Measurements from ENCODE around the gene WDR19. TPM values are rescaled to one million over a fixed set of nuclear protein-coding genes. Genes with fewer than 3 reads are reported as not detected.
"Not testable (repeated sequence)": the region's sequence is repeated elsewhere in the genome, so short reads cannot be mapped to it uniquely, and the experiment has no call there.

Gene WDR19
- total RNA-seq (2014; rRNA removed; shearing (Covaris generic)): 7.1 and 10.8 TPM in 2 replicates

- DNase-seq: peak; percentile 94
- Histone ChIP-seq H3K27me3 (ENCODE audit: control insufficient read depth, insufficient read depth, low read length) (peaks cover 2% of the 10 kb centered on the region; the same call in 1 of the 2 replicates), H3K36me3 (replicated peaks; ENCODE audit: control insufficient read depth, insufficient read depth, low read length) (no peaks in the 10 kb centered on the region), H3K4me3 (ENCODE audit: insufficient read depth, low read depth, low read length) (peak within 1 kb of the TSS; percentile 65)
Observed at GRCh38 chr4:39181905-39182638, at the start of gene WDR19. WDR19 (plus strand) TSS chr4:39182529; CDS start chr4:39182558, 29 bp downstream.

GRCh38 chr4:39133623-39134022 is 48.7 kb upstream of the WDR19 start:
- Histone ChIP-seq H3K36me3 (replicated peaks; ENCODE audit: control insufficient read depth, insufficient read depth, low read length) (no peaks in the 10 kb centered on the region), H3K27me3 (ENCODE audit: control insufficient read depth, insufficient read depth, low read length) (no peaks in the 10 kb centered on the region), H3K4me3 (ENCODE audit: insufficient read depth, low read depth, low read length) (no peak overlapping the region)
- no peak for DNase-seq

GRCh38 chr4:39134683-39135306 is 47.5 kb upstream of the WDR19 start:
- DNase-seq: no peak
- H3K36me3 ChIP-seq (replicated peaks; ENCODE audit: control insufficient read depth, insufficient read depth, low read length): no peaks in the 10 kb centered on the region
- no peaks in the 10 kb centered on the region for H3K27me3 ChIP-seq (ENCODE audit: control insufficient read depth, insufficient read depth, low read length)
- H3K4me3 ChIP-seq (ENCODE audit: insufficient read depth, low read depth, low read length): no peak overlapping the region

- DNase-seq; H3K4me3 ChIP-seq (ENCODE audit: insufficient read depth, low read depth, low read length); H3K36me3 ChIP-seq (replicated peaks; ENCODE audit: control insufficient read depth, insufficient read depth, low read length); H3K27me3 ChIP-seq (ENCODE audit: control insufficient read depth, insufficient read depth, low read length): not testable (repeated sequence)
Observed at GRCh38 chr4:39138227-39138626, 44.1 kb upstream of the WDR19 start.

- Histone ChIP-seq H3K27me3 (ENCODE audit: control insufficient read depth, insufficient read depth, low read length) (no peaks in the 10 kb centered on the region), H3K4me3 (ENCODE audit: insufficient read depth, low read depth, low read length) (no peak overlapping the region), H3K36me3 (replicated peaks; ENCODE audit: control insufficient read depth, insufficient read depth, low read length) (no peaks in the 10 kb centered on the region; the same call in 1 of the 2 replicates)
- no peak for DNase-seq
Observed at GRCh38 chr4:39146211-39146610, 36.1 kb upstream of the WDR19 start.

GRCh38 chr4:39154009-39154408 is 28.3 kb upstream of the WDR19 start:
- no peak for DNase-seq
- no peaks in the 10 kb centered on the region for H3K27me3 ChIP-seq (ENCODE audit: control insufficient read depth, insufficient read depth, low read length)
- H3K4me3 ChIP-seq (ENCODE audit: insufficient read depth, low read depth, low read length): no peak overlapping the region
- no peaks in the 10 kb centered on the region for H3K36me3 ChIP-seq (replicated peaks; ENCODE audit: control insufficient read depth, insufficient read depth, low read length)

GRCh38 chr4:39157520-39157919 is 24.8 kb upstream of the WDR19 start:
- DNase-seq: no peak
- H3K4me3 ChIP-seq (ENCODE audit: insufficient read depth, low read depth, low read length): no peak overlapping the region
- no peaks in the 10 kb centered on the region for H3K27me3 ChIP-seq (ENCODE audit: control insufficient read depth, insufficient read depth, low read length)
- H3K36me3 ChIP-seq (replicated peaks; ENCODE audit: control insufficient read depth, insufficient read depth, low read length): no peaks in the 10 kb centered on the region

- no peak for DNase-seq
- no peaks in the 10 kb centered on the region for H3K36me3 ChIP-seq (replicated peaks; ENCODE audit: control insufficient read depth, insufficient read depth, low read length)
- H3K27me3 ChIP-seq (ENCODE audit: control insufficient read depth, insufficient read depth, low read length): no peaks in the 10 kb centered on the region
- H3K4me3 ChIP-seq (ENCODE audit: insufficient read depth, low read depth, low read length): no peak overlapping the region
Observed at GRCh38 chr4:39166177-39166576, 16.2 kb upstream of the WDR19 start.

- no peak overlapping the region for H3K4me3 ChIP-seq (ENCODE audit: insufficient read depth, low read depth, low read length)
- no peak for DNase-seq
- H3K27me3 ChIP-seq (ENCODE audit: control insufficient read depth, insufficient read depth, low read length): no peaks in the 10 kb centered on the region
- no peaks in the 10 kb centered on the region for H3K36me3 ChIP-seq (replicated peaks; ENCODE audit: control insufficient read depth, insufficient read depth, low read length)
Observed at GRCh38 chr4:39166669-39167068, 15.7 kb upstream of the WDR19 start.

- H3K4me3 ChIP-seq (ENCODE audit: insufficient read depth, low read depth, low read length): no peak overlapping the region
- H3K36me3 ChIP-seq (replicated peaks; ENCODE audit: control insufficient read depth, insufficient read depth, low read length): no peaks in the 10 kb centered on the region
- DNase-seq: no peak
- no peaks in the 10 kb centered on the region for H3K27me3 ChIP-seq (ENCODE audit: control insufficient read depth, insufficient read depth, low read length)
Observed at GRCh38 chr4:39169426-39169825, 12.9 kb upstream of the WDR19 start.

- no peak overlapping the region for H3K4me3 ChIP-seq (ENCODE audit: insufficient read depth, low read depth, low read length)
- no peak for DNase-seq
- H3K36me3 ChIP-seq (replicated peaks; ENCODE audit: control insufficient read depth, insufficient read depth, low read length): no peaks in the 10 kb centered on the region
- H3K27me3 ChIP-seq (ENCODE audit: control insufficient read depth, insufficient read depth, low read length): no peaks in the 10 kb centered on the region
Observed at GRCh38 chr4:39170301-39170700, 12.0 kb upstream of the WDR19 start.

- DNase-seq: no peak
- Histone ChIP-seq H3K36me3 (replicated peaks; ENCODE audit: control insufficient read depth, insufficient read depth, low read length) (no peaks in the 10 kb centered on the region), H3K4me3 (ENCODE audit: insufficient read depth, low read depth, low read length) (no peak overlapping the region)
Observed at GRCh38 chr4:39178706-39179105, 3.6 kb upstream of the WDR19 start.

GRCh38 chr4:39179681-39180080 is 2.6 kb upstream of the WDR19 start:
- DNase-seq: no peak
- peaks cover 2% of the 10 kb centered on the region; the same call in 1 of the 2 replicates for H3K27me3 ChIP-seq (ENCODE audit: control insufficient read depth, insufficient read depth, low read length)
- no peaks in the 10 kb centered on the region for H3K36me3 ChIP-seq (replicated peaks; ENCODE audit: control insufficient read depth, insufficient read depth, low read length)
- no peak overlapping the region for H3K4me3 ChIP-seq (ENCODE audit: insufficient read depth, low read depth, low read length)

More at GRCh38 chr4:39178706-39179105, 3.6 kb upstream of the WDR19 start:
- H3K27me3 ChIP-seq (ENCODE audit: control insufficient read depth, insufficient read depth, low read length): peaks cover 2% of the 10 kb centered on the region; the same call in 1 of the 2 replicates

GRCh38 chr4:39180629-39181028 is 1.7 kb upstream of the WDR19 start:
- H3K36me3 ChIP-seq (replicated peaks; ENCODE audit: control insufficient read depth, insufficient read depth, low read length); H3K4me3 ChIP-seq (ENCODE audit: insufficient read depth, low read depth, low read length); H3K27me3 ChIP-seq (ENCODE audit: control insufficient read depth, insufficient read depth, low read length); DNase-seq: not testable (repeated sequence)

- H3K4me3 ChIP-seq (ENCODE audit: insufficient read depth, low read depth, low read length): peak overlapping the region; percentile 23; the same call in 1 of the 2 replicates
- DNase-seq: no peak
- H3K27me3 ChIP-seq (ENCODE audit: control insufficient read depth, insufficient read depth, low read length): peaks cover 2% of the 10 kb centered on the region; the same call in 1 of the 2 replicates
- no peaks in the 10 kb centered on the region for H3K36me3 ChIP-seq (replicated peaks; ENCODE audit: control insufficient read depth, insufficient read depth, low read length)
Observed at GRCh38 chr4:39181520-39181904, 817 bp upstream of the WDR19 start.
